HepG2 (cell line): ENCODE results near the gene C14orf119.

ENCODE experiments used
- CEBPB ChIP-seq: IDR thresholded peaks from 2 replicates; pipeline ENCODE4 v1.6.1; 2011; ENCODE audit warnings: low read depth, low read length, improper control_type of control experiment, borderline replicate concordance
- DPF2 ChIP-seq: sonication (generic); formaldehyde crosslinking; IDR thresholded peaks from 2 replicates; pipeline ENCODE4 v1.4.0; 2020; ENCODE audit warnings: mild to moderate bottlenecking, low read depth, missing genetic modification reagents, borderline replicate concordance
- GABPB1 ChIP-seq: IDR thresholded peaks from 2 replicates; pipeline ENCODE4 v1.6.1; 2016; ENCODE audit warnings: mild to moderate bottlenecking, missing genetic modification reagents, moderate library complexity, missing compliant biosample characterization
- KDM1A ChIP-seq: IDR thresholded peaks from 2 replicates; pipeline ENCODE4 v1.6.1; 2016; ENCODE audit warnings: missing compliant biosample characterization
- RAD21 ChIP-seq: fragments of 450-650 bp; formaldehyde crosslinking; IDR thresholded peaks from 2 replicates; pipeline ENCODE4 v1.5.0; 2020; ENCODE audit warnings: mild to moderate bottlenecking
- RNF2 ChIP-seq: fragments of 450-650 bp; conservative IDR thresholded peaks from 2 replicates; pipeline ENCODE4 v1.6.1; 2016; ENCODE audit warnings: low read depth
- ZC3H4 ChIP-seq: sonication (generic); formaldehyde crosslinking; IDR thresholded peaks from 2 replicates; pipeline ENCODE4 v1.4.0; 2020; ENCODE audit warnings: missing genetic modification reagents, borderline replicate concordance
- TF ChIP-seq, protein P1 (sequence below): sonication (generic); formaldehyde crosslinking; IDR thresholded peaks from 2 replicates; pipeline ENCODE4 v1.4.0; 2020; ENCODE audit warnings: missing genetic modification reagents, borderline replicate concordance
- TF ChIP-seq, protein P2 (sequence below), 2 experiments: sonication (generic) in 1 of 2; formaldehyde crosslinking in 1 of 2; IDR thresholded peaks; 2 replicates each; pipeline versions ENCODE4 v1.4.0 to v1.6.1; 2018 to 2020; ENCODE audit warnings: missing genetic modification reagents in 2 of 2, borderline replicate concordance in 1 of 2, low read depth in 1 of 2, mild to moderate bottlenecking in 1 of 2, missing biosample characterization in 1 of 2
- TF ChIP-seq, protein P3 (sequence below): sonication (generic); formaldehyde crosslinking; IDR thresholded peaks from 2 replicates; pipeline ENCODE4 v1.5.0; 2020; ENCODE audit warnings: missing genetic modification reagents
- TF ChIP-seq, protein P4 (sequence below): sonication (generic); formaldehyde crosslinking; IDR thresholded peaks from 2 replicates; pipeline ENCODE4 v1.4.0; 2020; ENCODE audit warnings: missing genetic modification reagents
- TF ChIP-seq, protein P5 (sequence below): sonication (generic); formaldehyde crosslinking; IDR thresholded peaks from 2 replicates; pipeline ENCODE4 v1.5.0; 2020; ENCODE audit warnings: mild to moderate bottlenecking, missing genetic modification reagents, moderate library complexity

DNA sequence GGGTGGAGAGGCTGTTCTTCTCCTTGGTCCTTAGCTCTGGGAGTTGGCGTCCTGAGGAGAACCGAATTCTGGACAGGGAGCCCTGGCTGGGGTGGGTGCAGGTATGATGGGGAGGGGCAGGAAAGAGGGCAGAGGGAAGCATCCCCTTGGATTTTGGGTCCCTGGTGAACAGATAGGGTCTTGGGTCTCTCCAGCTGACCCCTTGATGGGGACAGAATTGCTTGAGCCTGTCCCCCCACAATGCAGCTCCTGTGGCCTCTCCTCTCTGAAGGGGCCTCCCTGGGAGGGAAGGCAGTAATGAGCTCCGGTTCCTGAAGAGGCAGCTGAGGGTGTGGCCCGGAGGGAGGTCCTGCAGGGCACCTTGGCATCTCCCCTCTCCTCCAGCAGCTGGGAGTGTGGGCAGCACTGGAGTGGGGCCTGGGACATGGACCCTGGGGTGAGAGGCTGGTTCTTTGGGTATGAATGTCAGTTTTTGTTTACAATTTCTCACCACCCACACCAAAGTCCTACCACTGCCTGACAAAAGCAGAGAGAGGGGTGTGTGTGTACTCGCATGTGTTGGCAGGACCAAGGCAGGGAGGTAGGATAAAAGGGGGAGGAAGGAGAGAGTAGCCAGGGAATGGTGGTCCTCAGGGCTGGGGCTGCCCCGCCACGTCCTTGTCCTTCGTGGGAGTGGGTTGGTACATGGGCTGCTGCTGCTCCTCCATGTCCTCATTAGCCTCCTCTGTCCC, 31.4 kb downstream of the C14orf119 start:
- TF ChIP-seq DPF2 (CRISPR knock-in tag) (no peak), CEBPB (no peak), RNF2 (no peak), GABPB1 (CRISPR knock-in tag) (no peak), ZC3H4 (no peak), RAD21 (CRISPR knock-in tag) (no peak), KDM1A (no peak)
- TF ChIP-seq, protein P1, sequence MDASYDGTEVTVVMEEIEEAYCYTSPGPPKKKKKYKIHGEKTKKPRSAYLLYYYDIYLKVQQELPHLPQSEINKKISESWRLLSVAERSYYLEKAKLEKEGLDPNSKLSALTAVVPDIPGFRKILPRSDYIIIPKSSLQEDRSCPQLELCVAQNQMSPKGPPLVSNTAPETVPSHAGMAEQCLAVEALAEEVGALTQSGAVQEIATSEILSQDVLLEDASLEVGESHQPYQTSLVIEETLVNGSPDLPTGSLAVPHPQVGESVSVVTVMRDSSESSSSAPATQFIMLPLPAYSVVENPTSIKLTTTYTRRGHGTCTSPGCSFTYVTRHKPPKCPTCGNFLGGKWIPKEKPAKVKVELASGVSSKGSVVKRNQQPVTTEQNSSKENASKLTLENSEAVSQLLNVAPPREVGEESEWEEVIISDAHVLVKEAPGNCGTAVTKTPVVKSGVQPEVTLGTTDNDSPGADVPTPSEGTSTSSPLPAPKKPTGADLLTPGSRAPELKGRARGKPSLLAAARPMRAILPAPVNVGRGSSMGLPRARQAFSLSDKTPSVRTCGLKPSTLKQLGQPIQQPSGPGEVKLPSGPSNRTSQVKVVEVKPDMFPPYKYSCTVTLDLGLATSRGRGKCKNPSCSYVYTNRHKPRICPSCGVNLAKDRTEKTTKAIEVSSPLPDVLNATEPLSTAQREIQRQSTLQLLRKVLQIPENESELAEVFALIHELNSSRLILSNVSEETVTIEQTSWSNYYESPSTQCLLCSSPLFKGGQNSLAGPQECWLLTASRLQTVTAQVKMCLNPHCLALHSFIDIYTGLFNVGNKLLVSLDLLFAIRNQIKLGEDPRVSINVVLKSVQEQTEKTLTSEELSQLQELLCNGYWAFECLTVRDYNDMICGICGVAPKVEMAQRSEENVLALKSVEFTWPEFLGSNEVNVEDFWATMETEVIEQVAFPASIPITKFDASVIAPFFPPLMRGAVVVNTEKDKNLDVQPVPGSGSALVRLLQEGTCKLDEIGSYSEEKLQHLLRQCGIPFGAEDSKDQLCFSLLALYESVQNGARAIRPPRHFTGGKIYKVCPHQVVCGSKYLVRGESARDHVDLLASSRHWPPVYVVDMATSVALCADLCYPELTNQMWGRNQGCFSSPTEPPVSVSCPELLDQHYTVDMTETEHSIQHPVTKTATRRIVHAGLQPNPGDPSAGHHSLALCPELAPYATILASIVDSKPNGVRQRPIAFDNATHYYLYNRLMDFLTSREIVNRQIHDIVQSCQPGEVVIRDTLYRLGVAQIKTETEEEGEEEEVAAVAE, result no peak
- TF ChIP-seq, protein P2, sequence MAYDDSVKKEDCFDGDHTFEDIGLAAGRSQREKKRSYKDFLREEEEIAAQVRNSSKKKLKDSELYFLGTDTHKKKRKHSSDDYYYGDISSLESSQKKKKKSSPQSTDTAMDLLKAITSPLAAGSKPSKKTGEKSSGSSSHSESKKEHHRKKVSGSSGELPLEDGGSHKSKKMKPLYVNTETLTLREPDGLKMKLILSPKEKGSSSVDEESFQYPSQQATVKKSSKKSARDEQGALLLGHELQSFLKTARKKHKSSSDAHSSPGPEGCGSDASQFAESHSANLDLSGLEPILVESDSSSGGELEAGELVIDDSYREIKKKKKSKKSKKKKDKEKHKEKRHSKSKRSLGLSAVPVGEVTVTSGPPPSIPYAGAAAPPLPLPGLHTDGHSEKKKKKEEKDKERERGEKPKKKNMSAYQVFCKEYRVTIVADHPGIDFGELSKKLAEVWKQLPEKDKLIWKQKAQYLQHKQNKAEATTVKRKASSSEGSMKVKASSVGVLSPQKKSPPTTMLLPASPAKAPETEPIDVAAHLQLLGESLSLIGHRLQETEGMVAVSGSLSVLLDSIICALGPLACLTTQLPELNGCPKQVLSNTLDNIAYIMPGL (CRISPR knock-in tag; IDR thresholded peaks at IDR 0.05; ENCODE audit: borderline replicate concordance in 1 of 2, low read depth in 1 of 2), result no peak
- TF ChIP-seq, protein P3, sequence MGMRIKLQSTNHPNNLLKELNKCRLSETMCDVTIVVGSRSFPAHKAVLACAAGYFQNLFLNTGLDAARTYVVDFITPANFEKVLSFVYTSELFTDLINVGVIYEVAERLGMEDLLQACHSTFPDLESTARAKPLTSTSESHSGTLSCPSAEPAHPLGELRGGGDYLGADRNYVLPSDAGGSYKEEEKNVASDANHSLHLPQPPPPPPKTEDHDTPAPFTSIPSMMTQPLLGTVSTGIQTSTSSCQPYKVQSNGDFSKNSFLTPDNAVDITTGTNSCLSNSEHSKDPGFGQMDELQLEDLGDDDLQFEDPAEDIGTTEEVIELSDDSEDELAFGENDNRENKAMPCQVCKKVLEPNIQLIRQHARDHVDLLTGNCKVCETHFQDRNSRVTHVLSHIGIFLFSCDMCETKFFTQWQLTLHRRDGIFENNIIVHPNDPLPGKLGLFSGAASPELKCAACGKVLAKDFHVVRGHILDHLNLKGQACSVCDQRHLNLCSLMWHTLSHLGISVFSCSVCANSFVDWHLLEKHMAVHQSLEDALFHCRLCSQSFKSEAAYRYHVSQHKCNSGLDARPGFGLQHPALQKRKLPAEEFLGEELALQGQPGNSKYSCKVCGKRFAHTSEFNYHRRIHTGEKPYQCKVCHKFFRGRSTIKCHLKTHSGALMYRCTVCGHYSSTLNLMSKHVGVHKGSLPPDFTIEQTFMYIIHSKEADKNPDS, result no peak
- TF ChIP-seq, protein P4, sequence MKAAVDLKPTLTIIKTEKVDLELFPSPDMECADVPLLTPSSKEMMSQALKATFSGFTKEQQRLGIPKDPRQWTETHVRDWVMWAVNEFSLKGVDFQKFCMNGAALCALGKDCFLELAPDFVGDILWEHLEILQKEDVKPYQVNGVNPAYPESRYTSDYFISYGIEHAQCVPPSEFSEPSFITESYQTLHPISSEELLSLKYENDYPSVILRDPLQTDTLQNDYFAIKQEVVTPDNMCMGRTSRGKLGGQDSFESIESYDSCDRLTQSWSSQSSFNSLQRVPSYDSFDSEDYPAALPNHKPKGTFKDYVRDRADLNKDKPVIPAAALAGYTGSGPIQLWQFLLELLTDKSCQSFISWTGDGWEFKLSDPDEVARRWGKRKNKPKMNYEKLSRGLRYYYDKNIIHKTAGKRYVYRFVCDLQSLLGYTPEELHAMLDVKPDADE (CRISPR knock-in tag), result no peak
- TF ChIP-seq, protein P5, sequence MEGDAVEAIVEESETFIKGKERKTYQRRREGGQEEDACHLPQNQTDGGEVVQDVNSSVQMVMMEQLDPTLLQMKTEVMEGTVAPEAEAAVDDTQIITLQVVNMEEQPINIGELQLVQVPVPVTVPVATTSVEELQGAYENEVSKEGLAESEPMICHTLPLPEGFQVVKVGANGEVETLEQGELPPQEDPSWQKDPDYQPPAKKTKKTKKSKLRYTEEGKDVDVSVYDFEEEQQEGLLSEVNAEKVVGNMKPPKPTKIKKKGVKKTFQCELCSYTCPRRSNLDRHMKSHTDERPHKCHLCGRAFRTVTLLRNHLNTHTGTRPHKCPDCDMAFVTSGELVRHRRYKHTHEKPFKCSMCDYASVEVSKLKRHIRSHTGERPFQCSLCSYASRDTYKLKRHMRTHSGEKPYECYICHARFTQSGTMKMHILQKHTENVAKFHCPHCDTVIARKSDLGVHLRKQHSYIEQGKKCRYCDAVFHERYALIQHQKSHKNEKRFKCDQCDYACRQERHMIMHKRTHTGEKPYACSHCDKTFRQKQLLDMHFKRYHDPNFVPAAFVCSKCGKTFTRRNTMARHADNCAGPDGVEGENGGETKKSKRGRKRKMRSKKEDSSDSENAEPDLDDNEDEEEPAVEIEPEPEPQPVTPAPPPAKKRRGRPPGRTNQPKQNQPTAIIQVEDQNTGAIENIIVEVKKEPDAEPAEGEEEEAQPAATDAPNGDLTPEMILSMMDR (CRISPR knock-in tag), result no peak
